ENCODE measurements around the gene MTHFD2. TPM values are rescaled to one million over a fixed set of nuclear protein-coding genes. Genes with fewer than 3 reads are reported as not detected.
"Not testable (repeated sequence)": the region's sequence is repeated elsewhere in the genome, so short reads cannot be mapped to it uniquely, and the experiment has no call there.

The MTHFD2 gene
- total and polyA plus RNA-seq, 7 donors, result 12.7 to 59.4 (median 26.2) TPM

GRCh38 chr2:74228772-74229171 lies 30.4 kb downstream of the MTHFD2 start:
- Histone ChIP-seq H3K36me3 (peaks cover 0 to 9% (median 0%) of the 10 kb centered on the region in 4 donors), H3K27ac (no peak overlapping the region), H3K9me3 (no peaks in the 10 kb centered on the region), H3K4me3 (no peak overlapping the region), H3K4me1 (no peaks in the 10 kb centered on the region), H3K27me3 (no peaks in the 10 kb centered on the region)
- DNase-seq, result no peak
- WGBS, 2 donors, result 92 to 94% methylated on average over 4 of the region's 4 CpGs
- intact Hi-C loops (cut with DNase I), result no loop called here
- no peak for TF ChIP-seq POLR2A (IDR thresholded peaks at IDR 0.05)
- TF ChIP-seq POLR2AphosphoS5 (IDR thresholded peaks at IDR 0.05), result no peak
- no peak for TF ChIP-seq CTCF (IDR thresholded peaks at IDR 0.05)
- TF ChIP-seq EP300 (IDR thresholded peaks at IDR 0.05), result no peak

GRCh38 chr2:74229865-74230264 lies 31.4 kb downstream of the MTHFD2 start:
- H3K36me3 ChIP-seq; intact Hi-C loops (cut with DNase I); DNase-seq; H3K9me3 ChIP-seq; H3K27ac ChIP-seq; H3K4me1 ChIP-seq; H3K4me3 ChIP-seq; H3K27me3 ChIP-seq: not testable (repeated sequence)
- 92 to 93% methylated on average over 5 of the region's 5 CpGs for WGBS, 2 donors

GRCh38 chr2:74232426-74232825 lies 34.0 kb downstream of the MTHFD2 start:
- Histone ChIP-seq H3K36me3 (peaks cover 0 to 9% (median 0%) of the 10 kb centered on the region in 4 donors), H3K27ac (no peak overlapping the region), H3K27me3 (no peaks in the 10 kb centered on the region), H3K4me1 (no peaks in the 10 kb centered on the region), H3K4me3 (no peak overlapping the region), H3K9me3 (no peaks in the 10 kb centered on the region)
- 93 to 94% methylated on average over 6 of the region's 6 CpGs for WGBS, 2 donors
- DNase-seq, result no peak
- TF ChIP-seq EP300 (IDR thresholded peaks at IDR 0.05), result no peak
- TF ChIP-seq POLR2A (IDR thresholded peaks at IDR 0.05), result no peak
- TF ChIP-seq POLR2AphosphoS5 (IDR thresholded peaks at IDR 0.05), result no peak
- TF ChIP-seq CTCF (IDR thresholded peaks at IDR 0.05), result no peak
- intact Hi-C loops (cut with DNase I), result no loop called here

- DNase-seq, result no peak
- TF ChIP-seq EP300 (IDR thresholded peaks at IDR 0.05) (no peak), POLR2AphosphoS5 (IDR thresholded peaks at IDR 0.05) (no peak), CTCF (IDR thresholded peaks at IDR 0.05) (no peak), POLR2A (IDR thresholded peaks at IDR 0.05) (no peak)
- H3K9me3 ChIP-seq, result no peaks in the 10 kb centered on the region
- no peak overlapping the region for H3K4me3 ChIP-seq
- no peaks in the 10 kb centered on the region for H3K4me1 ChIP-seq
- H3K27me3 ChIP-seq, result no peaks in the 10 kb centered on the region
- no peak overlapping the region for H3K27ac ChIP-seq
- H3K36me3 ChIP-seq, result peaks cover 0 to 9% (median 0%) of the 10 kb centered on the region in 4 donors
- intact Hi-C loops (cut with DNase I), result no loop called here
Measured at GRCh38 chr2:74233648-74234047, 35.2 kb downstream of the MTHFD2 start.

- Histone ChIP-seq H3K27ac (no peak overlapping the region), H3K4me3 (no peak overlapping the region), H3K4me1 (no peaks in the 10 kb centered on the region), H3K9me3 (no peaks in the 10 kb centered on the region), H3K27me3 (no peaks in the 10 kb centered on the region), H3K36me3 (peaks cover 0 to 9% (median 0%) of the 10 kb centered on the region in 4 donors)
- no peak for DNase-seq
- TF ChIP-seq POLR2AphosphoS5 (IDR thresholded peaks at IDR 0.05), result no peak
- TF ChIP-seq EP300 (IDR thresholded peaks at IDR 0.05), result no peak
- TF ChIP-seq POLR2A (IDR thresholded peaks at IDR 0.05), result no peak
- no peak for TF ChIP-seq CTCF (IDR thresholded peaks at IDR 0.05)
- intact Hi-C loops (cut with DNase I), result no loop called here
- 94 to 95% methylated on average over 5 of the region's 5 CpGs for WGBS, 2 donors
Measured at GRCh38 chr2:74235041-74235440, 36.6 kb downstream of the MTHFD2 start.

Data from sigmoid colon (tissue), 7 donors.